ENCODE measurements around the gene PIGB. TPM values are rescaled to one million over a fixed set of nuclear protein-coding genes. Genes with fewer than 3 reads are reported as not detected.
A peak's percentile ranks its signal among the peaks of the same experiment; 100 is the strongest.
"Not testable (repeated sequence)": the region's sequence is repeated elsewhere in the genome, so short reads cannot be mapped to it uniquely, and the experiment has no call there.

The PIGB gene
- total RNA-seq, 1 donor from 2014 or later = 4.2 TPM

- intact Hi-C loops (cut with micrococcal nuclease) = loop anchor here (2.0 kb wide), 1 partner anchor 73 kb away; no protein-coding TSS in a partner anchor
- peak; percentile 94 for ATAC-seq
- DNase-seq = peak; percentile 82
These were observed 29.1 kb upstream of the PIGB start, which contains the start of gene RAB27A for GRCh38 chr15:55289746-55290527. RAB27A (minus strand) TSS chr15:55289813; CDS start chr15:55234934, 54,879 bp downstream.

DNA sequence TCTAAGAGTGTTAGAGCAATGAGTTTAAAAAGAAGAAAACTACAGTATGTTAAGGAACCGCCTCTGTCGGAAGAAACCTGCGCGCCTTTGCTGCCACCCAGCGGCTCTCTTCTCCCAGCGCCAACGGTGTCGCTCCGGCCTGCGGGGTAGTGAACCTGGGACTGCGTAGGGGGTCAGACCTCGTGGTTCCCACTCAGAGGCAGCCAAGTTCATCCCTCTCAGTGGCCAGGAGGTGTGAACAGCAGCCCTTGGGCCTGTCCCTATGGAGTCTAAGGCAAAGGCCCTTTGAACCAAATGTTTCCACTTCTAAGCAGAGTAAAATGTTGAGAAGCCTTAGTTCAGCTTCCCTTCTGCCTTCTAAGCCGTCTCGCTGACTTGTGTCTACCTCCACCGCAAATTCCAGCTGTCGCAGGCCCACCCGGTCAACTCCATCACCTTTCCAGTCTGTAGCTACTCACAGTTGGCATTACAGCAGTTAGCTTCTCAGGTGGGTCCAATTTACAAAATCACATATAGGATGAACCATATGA, 28.4 kb upstream of the PIGB start:
- intact Hi-C loops (cut with micrococcal nuclease) = loop anchor here (2.0 kb wide), 1 partner anchor 74 kb away; no protein-coding TSS in a partner anchor
- peak; percentile 89 for DNase-seq

DNA sequence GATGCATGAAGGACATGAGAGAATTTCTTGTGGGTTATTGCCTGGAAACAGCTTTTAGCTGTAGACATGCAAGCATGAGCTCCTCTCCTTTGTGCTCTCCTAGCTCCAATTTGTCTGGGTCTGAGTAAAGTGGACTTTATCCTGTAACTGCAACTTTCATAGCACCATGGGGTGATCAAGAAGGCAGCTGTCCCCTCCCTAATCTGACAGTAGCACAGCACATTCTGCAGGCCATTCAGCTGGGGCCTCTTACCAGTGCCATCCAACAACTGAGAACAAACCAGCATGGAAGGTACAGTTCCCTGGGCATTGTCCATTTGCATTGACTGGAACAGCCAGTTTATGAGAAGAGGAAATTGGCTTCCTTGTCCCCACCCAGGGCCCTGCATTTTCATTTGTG, 21.7 kb upstream of the PIGB start:
- intact Hi-C loops (cut with micrococcal nuclease) = no loop called here
- ATAC-seq = no peak
- DNase-seq = no peak

More for the DNA sequence above, 28.4 kb upstream of the PIGB start:
- peak; percentile 94 for ATAC-seq

DNA sequence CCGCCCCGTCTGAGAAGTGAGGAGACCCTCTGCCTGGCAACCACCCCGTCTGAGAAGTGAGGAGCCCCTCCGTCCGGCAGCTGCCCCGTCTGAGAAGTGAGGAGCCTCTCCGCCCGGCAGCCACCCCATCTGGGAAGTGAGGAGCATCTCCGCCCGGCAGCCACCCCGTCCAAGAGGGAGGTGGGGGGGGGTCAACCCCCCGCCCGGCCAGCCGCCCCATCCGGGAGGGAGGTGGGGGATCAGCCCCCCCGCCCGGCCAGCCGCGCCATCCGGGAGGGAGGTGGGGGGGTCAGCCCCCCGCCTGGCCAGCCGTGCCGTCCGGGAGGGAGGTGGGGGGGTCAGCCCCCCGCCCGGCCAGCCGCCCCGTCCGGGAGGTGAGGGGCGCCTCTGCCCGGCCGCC, 16.2 kb upstream of the PIGB start:
- ATAC-seq; DNase-seq; intact Hi-C loops (cut with micrococcal nuclease): not testable (repeated sequence)

DNA sequence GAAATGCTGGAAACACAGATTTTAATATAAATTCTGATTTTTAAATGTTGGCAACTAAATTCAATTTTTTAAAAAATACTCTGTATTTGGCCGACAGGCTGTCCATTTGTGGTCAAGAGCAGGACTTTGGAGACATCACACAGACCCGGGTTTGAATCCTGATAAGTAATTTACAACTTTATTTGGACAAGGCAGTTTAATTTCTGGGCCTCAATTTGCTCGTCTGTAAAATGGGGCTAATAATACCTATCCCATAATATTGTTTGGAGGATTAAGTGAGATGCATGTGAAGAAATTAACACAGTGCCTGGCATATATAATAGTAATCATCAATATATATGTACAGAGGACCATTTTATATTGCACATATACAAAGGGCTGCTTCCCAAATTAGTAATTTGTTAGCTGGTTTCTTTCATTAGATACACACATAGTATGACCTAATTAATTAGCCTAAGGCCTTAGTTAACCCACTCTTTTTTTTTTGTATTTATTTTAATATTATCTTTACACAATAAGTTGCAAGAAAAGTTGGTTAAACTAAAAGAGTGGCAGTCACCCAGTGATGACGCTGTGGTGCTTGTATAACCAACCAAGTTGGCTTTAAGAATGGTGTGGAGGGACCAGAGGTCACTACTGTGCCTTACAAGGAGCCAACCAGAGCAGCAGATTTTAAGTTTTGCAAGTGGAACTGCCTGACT, 665 bp downstream of the PIGB start:
- ATAC-seq (no peak), DNase-seq (no peak)
- intact Hi-C loops (cut with micrococcal nuclease) = no loop called here

DNA sequence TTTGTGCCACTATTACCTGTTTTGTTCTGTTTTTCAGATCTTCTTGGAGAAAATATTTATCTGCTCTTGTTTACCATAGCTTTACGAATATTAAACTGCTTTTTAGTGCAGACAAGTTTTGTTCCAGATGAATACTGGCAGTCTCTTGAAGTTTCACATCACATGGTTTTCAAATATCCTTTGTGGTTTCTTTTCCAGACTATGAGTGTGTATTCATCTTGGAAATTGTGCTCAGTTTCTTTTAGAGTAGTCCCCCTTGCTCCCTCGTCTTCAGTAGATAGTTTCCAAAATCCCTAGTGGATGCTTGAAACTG, 1.2 kb downstream of the PIGB start:
- intact Hi-C loops (cut with micrococcal nuclease) = no loop called here
- DNase-seq (no peak), ATAC-seq (no peak)

DNA sequence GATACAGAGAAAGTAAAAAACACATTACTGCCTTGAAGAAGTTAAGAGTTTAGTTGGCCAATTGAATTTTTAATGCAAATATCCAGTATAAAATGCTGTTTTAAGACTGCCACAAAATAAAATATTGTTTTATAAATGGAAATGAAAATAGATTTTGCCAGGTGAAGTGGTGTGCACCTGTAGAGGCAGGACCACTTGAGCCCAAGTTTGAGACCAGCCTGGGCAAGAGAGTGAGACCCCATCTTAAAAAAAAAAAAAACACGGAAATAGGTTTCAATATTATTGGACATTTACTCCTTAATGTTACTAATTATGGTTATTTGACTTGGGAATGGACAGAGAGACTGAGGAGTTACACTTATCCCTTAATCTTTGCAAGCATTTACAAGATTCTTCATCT, 1.9 kb downstream of the PIGB start:
- ATAC-seq = no peak
- DNase-seq = no peak
- intact Hi-C loops (cut with micrococcal nuclease) = no loop called here

GRCh38 chr15:55322467-55322866, 3.4 kb downstream of the PIGB start:
- intact Hi-C loops (cut with micrococcal nuclease) = no loop called here
- ATAC-seq (no peak), DNase-seq (no peak)

GRCh38 chr15:55327387-55327786, 8.4 kb downstream of the PIGB start:
- intact Hi-C loops (cut with micrococcal nuclease) = no loop called here
- ATAC-seq = no peak
- no peak for DNase-seq

- intact Hi-C loops (cut with micrococcal nuclease) = no loop called here
- ATAC-seq (no peak), DNase-seq (no peak)
These were observed 15.3 kb downstream of the PIGB start for GRCh38 chr15:55334371-55334770.

- ATAC-seq (no peak), DNase-seq (no peak)
- intact Hi-C loops (cut with micrococcal nuclease) = no loop called here
These were observed 16.0 kb downstream of the PIGB start for GRCh38 chr15:55334997-55335396.

- ATAC-seq (no peak), DNase-seq (no peak)
- intact Hi-C loops (cut with micrococcal nuclease) = no loop called here
These were observed 18.1 kb downstream of the PIGB start for GRCh38 chr15:55337160-55337559.

DNA sequence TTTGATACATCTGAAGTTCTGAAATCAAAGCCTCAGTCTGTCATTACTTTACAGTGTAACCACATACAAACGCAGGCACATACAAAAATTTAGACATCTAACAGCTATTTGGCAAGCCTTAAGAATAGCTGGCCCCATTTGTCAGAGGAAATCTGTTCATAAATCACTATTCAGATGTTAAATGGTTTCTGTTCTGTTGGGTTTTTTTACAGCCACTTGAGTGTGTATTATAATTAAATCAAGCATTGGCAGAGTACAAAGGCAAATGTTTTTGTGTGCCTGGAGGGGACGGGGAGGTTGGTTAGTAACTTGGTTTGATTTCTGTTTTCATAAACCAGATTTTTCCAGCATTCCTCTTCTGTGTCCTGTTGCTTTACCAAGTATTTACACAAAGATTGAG, 24.1 kb downstream of the PIGB start:
- no peak for ATAC-seq
- DNase-seq = no peak
- intact Hi-C loops (cut with micrococcal nuclease) = no loop called here

- DNase-seq (no peak), ATAC-seq (peak; percentile 37)
- intact Hi-C loops (cut with micrococcal nuclease) = no loop called here
These were observed 25.2 kb downstream of the PIGB start for GRCh38 chr15:55344206-55344605.

GRCh38 chr15:55348281-55348778, 29.3 kb downstream of the PIGB start:
- no peak for DNase-seq
- intact Hi-C loops (cut with micrococcal nuclease) = no loop called here
- ATAC-seq = no peak

- DNase-seq (no peak), ATAC-seq (no peak)
- intact Hi-C loops (cut with micrococcal nuclease) = no loop called here
These were observed 30.3 kb downstream of the PIGB start for GRCh38 chr15:55349282-55349681.

DNA sequence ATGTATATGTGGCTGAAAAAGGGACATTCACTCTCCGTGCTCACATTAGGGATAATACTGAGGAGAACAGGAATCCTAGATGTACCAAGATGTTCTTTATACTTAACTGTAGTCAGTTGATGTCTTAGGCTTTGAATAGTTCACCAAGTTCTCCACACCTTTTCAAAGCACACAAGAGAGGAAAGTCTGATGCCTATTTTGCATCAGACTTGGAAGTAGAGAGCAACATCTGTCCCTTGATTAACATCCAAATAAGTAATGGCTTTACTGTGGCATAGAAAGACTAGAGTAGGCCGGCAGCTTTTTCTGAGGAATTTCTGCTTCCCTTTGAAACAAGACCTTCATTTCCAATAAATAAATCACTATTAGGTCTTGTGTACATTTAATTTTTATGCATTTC, 34.0 kb downstream of the PIGB start:
- DNase-seq = no peak
- intact Hi-C loops (cut with micrococcal nuclease) = no loop called here
- ATAC-seq = no peak

DNA sequence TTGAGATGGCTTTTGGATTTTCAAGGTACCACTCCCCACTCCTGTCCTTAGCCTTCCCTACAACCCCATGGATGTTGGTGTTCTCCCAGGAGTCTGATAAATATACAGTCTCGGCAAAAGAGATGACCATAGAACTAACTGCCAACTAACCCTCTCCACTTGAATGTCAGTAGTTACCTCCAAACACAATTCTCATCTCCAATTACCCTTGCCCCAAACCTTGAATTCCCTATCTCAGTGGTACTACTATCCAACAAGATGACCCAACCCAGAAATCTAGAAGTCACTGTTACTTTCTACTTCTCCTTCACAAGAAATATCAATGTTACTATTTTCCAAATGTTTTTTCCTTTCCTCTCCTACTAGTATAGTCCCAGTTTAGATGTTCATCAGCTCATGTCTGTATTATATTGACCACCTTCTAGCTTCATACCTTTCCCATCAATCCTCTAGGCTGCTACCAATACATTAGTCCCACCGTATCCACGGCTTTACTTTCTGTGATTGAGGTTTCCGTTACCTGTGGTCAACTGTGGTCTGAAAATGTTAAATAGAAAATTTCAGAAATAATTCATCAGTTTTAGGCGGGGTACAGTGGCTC, 38.1 kb downstream of the PIGB start:
- intact Hi-C loops (cut with micrococcal nuclease) = no loop called here
- DNase-seq (no peak), ATAC-seq (no peak)

DNA sequence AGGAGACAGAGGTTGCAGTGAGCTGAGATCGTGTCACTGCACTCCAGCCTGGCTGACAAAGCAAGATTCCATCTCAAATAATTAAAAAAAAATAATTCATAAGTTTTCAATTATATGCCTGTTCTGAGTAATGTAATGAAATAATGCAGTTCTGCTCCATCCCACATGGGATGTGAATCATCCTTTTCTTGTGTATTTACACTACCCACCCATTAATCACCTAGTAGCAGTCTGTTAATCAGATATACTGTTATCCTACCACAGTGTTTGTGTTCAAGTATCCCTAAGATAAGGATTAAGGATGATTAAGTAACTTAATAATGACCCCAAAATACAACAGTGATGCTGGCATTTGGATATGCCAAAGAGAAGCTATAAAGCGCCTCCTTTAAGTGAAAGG, 38.8 kb downstream of the PIGB start:
- ATAC-seq (no peak), DNase-seq (no peak)
- intact Hi-C loops (cut with micrococcal nuclease) = no loop called here

GRCh38 chr15:55358471-55358870, 39.4 kb downstream of the PIGB start:
- intact Hi-C loops (cut with micrococcal nuclease) = no loop called here
- no peak for DNase-seq
- no peak for ATAC-seq

Measured in left ventricle myocardium superior (tissue), 1 donor.